SK-N-SH (cell line): Measurements from ENCODE around the gene HBG2. TPM values are rescaled to one million over a fixed set of nuclear protein-coding genes. Genes with fewer than 3 reads are reported as not detected.

ENCODE experiments used
- CTCF ChIA-PET: fragments of 300-600, 350-600 bp; formaldehyde crosslinking; extraction: SDS; loops from one replicate; lab custom pipeline; 2021; lab: Yijun Ruan, JAX
- POLR2A ChIA-PET: fragments of 350-600 bp; sonication (Branson Sonifier 250); formaldehyde crosslinking; extraction: SDS; loops from one replicate; lab custom pipeline; 2020; ENCODE audit warnings: antibody characterized with exemption, inconsistent platforms; lab: Yijun Ruan, JAX
- DNase-seq: peaks from one replicate; pipeline ENCODE4 v3.0.0; 2012
- H2AFZ ChIP-seq: fragments of 200-600 bp; sonication (generic); 2 replicates; pipeline ENCODE4 v1.8.1; 2016; ENCODE audit warnings: antibody characterized with exemption, mild to moderate bottlenecking, low read depth
- H3F3A ChIP-seq: fragments of 200-600 bp; sonication (generic); replicated peaks from 2 replicates; pipeline ENCODE3; 2016; ENCODE audit warnings: antibody characterized with exemption, mild to moderate bottlenecking; ENCODE audit not compliant: insufficient read depth
- H3K27ac ChIP-seq, 2 experiments: fragments of 200-500 bp in 1 of 2; fragments of 200-600 bp in 1 of 2; sonication (Bioruptor generic) in 1 of 2; sonication (generic), shearing (Covaris generic) in 1 of 2; 2 replicates each; pipeline versions ENCODE4 v1.5.1 to v1.6.1; 2014 to 2016; ENCODE audit warnings: low read depth in 2 of 2, inconsistent platforms in 1 of 2, low read length in 1 of 2, mild to moderate bottlenecking in 1 of 2, mixed read lengths in 1 of 2
- H3K27me3 ChIP-seq: fragments of 200-600 bp; sonication (generic), shearing (Covaris generic); 2 replicates; pipeline ENCODE4 v1.6.1; 2016; ENCODE audit warnings: mixed run types; ENCODE audit not compliant: insufficient read depth
- H3K36me3 ChIP-seq, 2 experiments: fragments of 200-500 bp in 1 of 2; fragments of 200-600 bp in 1 of 2; sonication (Bioruptor generic) in 1 of 2; sonication (generic) in 1 of 2; replicated peaks in 1 of 2; 2 replicates each; pipeline versions ENCODE3 to v1.5.1; 2014 to 2016; ENCODE audit warnings: low read length in 1 of 2, mild to moderate bottlenecking in 1 of 2; ENCODE audit not compliant: insufficient read depth in 2 of 2, control insufficient read depth in 1 of 2
- H3K4me1 ChIP-seq, 2 experiments: fragments of 200-500 bp in 1 of 2; fragments of 200-600 bp in 1 of 2; sonication (Bioruptor generic) in 1 of 2; sonication (generic), shearing (Covaris generic) in 1 of 2; 2 replicates each; pipeline versions ENCODE4 v1.5.1 to v1.6.1; 2014 to 2016; ENCODE audit warnings: low read depth in 1 of 2, low read length in 1 of 2, mixed run types in 1 of 2; ENCODE audit not compliant: insufficient read depth in 2 of 2, control insufficient read depth in 1 of 2
- H3K4me2 ChIP-seq: fragments of 200-600 bp; sonication (generic), shearing (Covaris generic); 2 replicates; pipeline ENCODE4 v1.6.1; 2017; ENCODE audit warnings: mixed run types
- H3K4me3 ChIP-seq, 2 experiments: fragments of 200-500 bp in 1 of 2; fragments of 200-600 bp in 1 of 2; sonication (Bioruptor generic) in 1 of 2; sonication (generic), shearing (Covaris generic) in 1 of 2; 2 replicates each; pipeline versions ENCODE4 v1.5.1 to v1.8.1; 2014 to 2016; ENCODE audit warnings: low read depth in 2 of 2, inconsistent platforms in 1 of 2, low read length in 1 of 2, mild to moderate bottlenecking in 1 of 2, mixed read lengths in 1 of 2, moderate library complexity in 1 of 2
- H3K79me2 ChIP-seq: fragments of 200-600 bp; sonication (generic); 2 replicates; pipeline ENCODE4 v1.8.1; 2017; ENCODE audit warnings: mild to moderate bottlenecking; ENCODE audit not compliant: insufficient read depth
- H3K9ac ChIP-seq: fragments of 200-600 bp; sonication (generic); 2 replicates; pipeline ENCODE4 v1.6.1; 2017; ENCODE audit warnings: mixed run types
- H3K9me2 ChIP-seq: fragments of 200-600 bp; sonication (generic); 2 replicates; pipeline ENCODE4 v1.6.1; 2017; ENCODE audit warnings: mixed run types
- H3K9me3 ChIP-seq: fragments of 200-600 bp; sonication (generic); 2 replicates; pipeline ENCODE4 v1.6.1; 2017; ENCODE audit warnings: mixed run types, mild to moderate bottlenecking, moderate library complexity
- H4K20me1 ChIP-seq: fragments of 200-600 bp; sonication (generic); 2 replicates; pipeline ENCODE4 v1.6.1; 2017; ENCODE audit warnings: mild to moderate bottlenecking, mixed run types; ENCODE audit not compliant: insufficient read depth
- EP300 ChIP-seq, 2 experiments: IDR thresholded peaks; 2 replicates each; pipeline versions ENCODE4 v1.4.0 to v1.6.1; 2012; ENCODE audit warnings: borderline replicate concordance in 1 of 2, low read depth in 1 of 2, low read length in 1 of 2
- EZH2phosphoT487 ChIP-seq: fragments of 200-600 bp; sonication (generic); IDR thresholded peaks from 2 replicates; pipeline ENCODE4 v1.6.1; 2017; ENCODE audit warnings: low read depth, mixed run types, mild to moderate bottlenecking, antibody characterized with exemption, moderate library complexity, borderline replicate concordance
- FOSL2 ChIP-seq: IDR thresholded peaks from 2 replicates; pipeline ENCODE4 v1.4.0; 2012; ENCODE audit warnings: low read depth, mild to moderate bottlenecking, moderate library complexity, borderline replicate concordance
- FOXJ3 ChIP-seq: sonication (generic); formaldehyde crosslinking; IDR thresholded peaks from 2 replicates; pipeline ENCODE4 v1.5.1; 2020; ENCODE audit warnings: mild to moderate bottlenecking, missing genetic modification reagents
- FOXM1 ChIP-seq: IDR thresholded peaks from 2 replicates; pipeline ENCODE4 v1.4.0; 2012; ENCODE audit warnings: low read depth, mild to moderate bottlenecking
- GABPA ChIP-seq: IDR thresholded peaks from 2 replicates; pipeline ENCODE4 v1.4.0; 2012; ENCODE audit warnings: low read depth, mild to moderate bottlenecking
- GATA2 ChIP-seq: sonication (generic); formaldehyde crosslinking; IDR thresholded peaks from 2 replicates; pipeline ENCODE4 v1.5.0; 2020; ENCODE audit warnings: mild to moderate bottlenecking, missing genetic modification reagents
- MEF2A ChIP-seq: IDR thresholded peaks from 2 replicates; pipeline ENCODE4 v1.4.0; 2012; ENCODE audit warnings: low read depth, borderline replicate concordance
- MXI1 ChIP-seq: IDR thresholded peaks from 2 replicates; pipeline ENCODE4 v1.6.1; 2012; ENCODE audit warnings: mild to moderate bottlenecking, low read depth, low read length, improper control_type of control experiment
- NFIC ChIP-seq: IDR thresholded peaks from 2 replicates; pipeline ENCODE4 v1.4.0; 2012; ENCODE audit warnings: borderline replicate concordance
- NRF1 ChIP-seq: IDR thresholded peaks from 2 replicates; pipeline ENCODE4 v1.6.1; 2012; ENCODE audit warnings: low read depth, mild to moderate bottlenecking, low read length
- PBX3 ChIP-seq: IDR thresholded peaks from 2 replicates; pipeline ENCODE4; 2012
- POLR2AphosphoS5 ChIP-seq: IDR thresholded peaks from 2 replicates; pipeline ENCODE4 v1.6.1; 2012; ENCODE audit warnings: low read depth, low read length
- RAD21 ChIP-seq: IDR thresholded peaks from 2 replicates; pipeline ENCODE4 v1.6.1; 2012; ENCODE audit warnings: mild to moderate bottlenecking, low read length
- REST ChIP-seq: IDR thresholded peaks from 2 replicates; pipeline ENCODE4 v1.6.1; 2012; ENCODE audit warnings: mild to moderate bottlenecking, low read depth, low read length, moderate library complexity
- SIN3A ChIP-seq: IDR thresholded peaks from 2 replicates; pipeline ENCODE4 v1.6.1; 2012; ENCODE audit warnings: low read depth, mild to moderate bottlenecking, low read length, moderate library complexity, borderline replicate concordance
- SMC3 ChIP-seq: IDR thresholded peaks from 2 replicates; pipeline ENCODE4 v1.6.1; 2012; ENCODE audit warnings: low read depth, low read length, improper control_type of control experiment
- TCF12 ChIP-seq: IDR thresholded peaks from 2 replicates; pipeline ENCODE4 v1.4.0; 2012
- YY1 ChIP-seq: IDR thresholded peaks from 2 replicates; pipeline ENCODE4 v1.4.0; 2012; ENCODE audit warnings: low read depth, mild to moderate bottlenecking
- WGBS: methylation state at CpG from one replicate; pipeline ENCODE4 v1.1.6; 2017; ENCODE audit warnings: low lambda C conversion rate; 5-methylcytosine and 5-hydroxymethylcytosine counted together
- polyA plus RNA-seq, 3 experiments: library from polyadenylated mRNA; depleted of rRNA; stranded (reverse); fragments of >200 nt; gene quantifications; 2 replicates each; pipeline ENCODE4 v1.2.3, GENCODE V29; 2012
- TF ChIP-seq, protein P1 (sequence below): IDR thresholded peaks from 2 replicates; pipeline ENCODE4 v1.4.0; 2012; ENCODE audit warnings: low read depth, borderline replicate concordance

HBG2 gene
- polyA plus RNA-seq, 1 of the 3 experiments (the other 2 are of a cell fraction): 0.33 TPM

GRCh38 chr11:5241458-5241857 lies 13.1 kb downstream of the HBG2 start:
- no peaks in the 10 kb centered on the region for H3K9me3 ChIP-seq
- WGBS: 3% methylated on average over 3 of the region's 3 CpGs
- H4K20me1 ChIP-seq: no peaks in the 10 kb centered on the region
- no peaks in the 10 kb centered on the region for H3K36me3 ChIP-seq
- no peak overlapping the region for H3K9ac ChIP-seq
- no peaks in the 10 kb centered on the region for H3K79me2 ChIP-seq
- H2AFZ ChIP-seq: no peak overlapping the region
- no peak for DNase-seq
- no peaks in the 10 kb centered on the region for H3K4me1 ChIP-seq
- no peaks in the 10 kb centered on the region for H3F3A ChIP-seq
- no peak overlapping the region for H3K27ac ChIP-seq
- H3K27me3 ChIP-seq: no peaks in the 10 kb centered on the region; the same call in 1 of the 2 replicates
- CTCF ChIA-PET: interaction anchor here (0.9 kb wide), 1 partner anchor 43 kb away, joined by 4 read pairs; no protein-coding TSS in a partner anchor
- no peak for TF ChIP-seq SMC3
- TF ChIP-seq NRF1: no peak
- no peak for TF ChIP-seq NFIC
- no peak for TF ChIP-seq EZH2phosphoT487
- TF ChIP-seq MXI1: no peak
- TF ChIP-seq FOSL2: no peak
- TF ChIP-seq GATA2: no peak
- TF ChIP-seq REST: no peak
- no peak for TF ChIP-seq TCF12
- no peak for TF ChIP-seq EP300 (IDR thresholded peaks at IDR 0.05; ENCODE audit: borderline replicate concordance in 1 of 2, low read depth in 1 of 2, low read length in 1 of 2)
- no peak for TF ChIP-seq FOXJ3
- TF ChIP-seq, protein P1, sequence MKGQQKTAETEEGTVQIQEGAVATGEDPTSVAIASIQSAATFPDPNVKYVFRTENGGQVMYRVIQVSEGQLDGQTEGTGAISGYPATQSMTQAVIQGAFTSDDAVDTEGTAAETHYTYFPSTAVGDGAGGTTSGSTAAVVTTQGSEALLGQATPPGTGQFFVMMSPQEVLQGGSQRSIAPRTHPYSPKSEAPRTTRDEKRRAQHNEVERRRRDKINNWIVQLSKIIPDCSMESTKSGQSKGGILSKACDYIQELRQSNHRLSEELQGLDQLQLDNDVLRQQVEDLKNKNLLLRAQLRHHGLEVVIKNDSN: no peak
- TF ChIP-seq MEF2A: no peak
- no peak for TF ChIP-seq RAD21
- TF ChIP-seq YY1: no peak
- POLR2A ChIA-PET: no interaction called here
- no peak overlapping the region for H3K4me3 ChIP-seq
- no peak overlapping the region for H3K4me2 ChIP-seq
- H3K9me2 ChIP-seq: no peaks in the 10 kb centered on the region

DNA sequence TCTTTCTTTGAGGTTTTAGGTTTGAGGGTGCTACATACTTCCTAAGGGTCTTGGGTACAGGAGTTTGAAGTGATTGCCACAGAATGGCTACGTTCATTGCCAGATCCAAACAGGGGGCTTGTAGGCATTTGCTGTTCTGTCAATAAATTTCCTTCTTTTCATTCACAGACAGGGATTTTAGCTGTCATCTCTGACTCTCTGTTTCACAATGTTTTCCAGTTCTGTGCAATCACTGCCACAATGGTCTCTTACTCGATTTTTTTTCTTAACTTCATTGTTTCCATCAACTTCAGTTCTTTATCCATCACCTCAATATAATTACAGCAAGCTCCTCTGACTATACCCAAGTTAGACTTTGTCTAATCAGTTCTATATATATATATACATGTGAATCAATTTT lies 14.1 kb downstream of the HBG2 start:
- H3K9ac ChIP-seq: no peak overlapping the region
- no peaks in the 10 kb centered on the region for H3K79me2 ChIP-seq
- H3K27ac ChIP-seq: no peak overlapping the region
- no peaks in the 10 kb centered on the region for H4K20me1 ChIP-seq
- H3K36me3 ChIP-seq: no peaks in the 10 kb centered on the region
- H3K4me2 ChIP-seq: no peak overlapping the region
- H3K4me3 ChIP-seq: no peak overlapping the region
- CTCF ChIA-PET: interaction anchor here (0.9 kb wide), 1 partner anchor 42 kb away, joined by 4 read pairs; no protein-coding TSS in a partner anchor
- H3F3A ChIP-seq: no peaks in the 10 kb centered on the region
- POLR2A ChIA-PET: no interaction called here
- 0% methylated on average over 2 of the region's 2 CpGs for WGBS
- no peak overlapping the region for H2AFZ ChIP-seq
- no peaks in the 10 kb centered on the region for H3K9me3 ChIP-seq
- TF ChIP-seq MEF2A: no peak
- no peak for TF ChIP-seq PBX3
- no peak for TF ChIP-seq GABPA
- no peak for TF ChIP-seq FOXM1
- no peak for TF ChIP-seq SMC3
- TF ChIP-seq EZH2phosphoT487: no peak
- TF ChIP-seq SIN3A: no peak
- no peak for TF ChIP-seq REST
- TF ChIP-seq GATA2: no peak
- TF ChIP-seq NFIC: no peak
- no peak for TF ChIP-seq POLR2AphosphoS5
- no peaks in the 10 kb centered on the region for H3K4me1 ChIP-seq
- no peak for DNase-seq
- H3K9me2 ChIP-seq: no peaks in the 10 kb centered on the region
- no peaks in the 10 kb centered on the region; the same call in 1 of the 2 replicates for H3K27me3 ChIP-seq
